Hepatocyte (in vitro differentiated cells): ENCODE measurements around the gene ALB.

Experiments
- EZH2 ChIP-seq: fragments of 200-600 bp; sonication (generic); IDR thresholded peaks from 2 replicates; pipeline ENCODE4 v1.6.1; 2016; ENCODE audit warnings: antibody characterized with exemption, mild to moderate bottlenecking, borderline replicate concordance
- EZH2phosphoT487 ChIP-seq: fragments of 200-600 bp; sonication (generic); IDR thresholded peaks from one replicate; pipeline ENCODE4 v1.6.1; 2018; ENCODE audit warnings: antibody characterized with exemption, mild to moderate bottlenecking, low read depth, moderate library complexity; ENCODE audit not compliant: unreplicated experiment, severe bottlenecking
- TF ChIP-seq, protein P1 (sequence below): fragments of 200-600 bp; sonication (generic); IDR thresholded peaks from 2 replicates; pipeline ENCODE4 v1.5.1; 2016; ENCODE audit warnings: antibody characterized with exemption, mild to moderate bottlenecking; ENCODE audit not compliant: poor library complexity

DNA sequence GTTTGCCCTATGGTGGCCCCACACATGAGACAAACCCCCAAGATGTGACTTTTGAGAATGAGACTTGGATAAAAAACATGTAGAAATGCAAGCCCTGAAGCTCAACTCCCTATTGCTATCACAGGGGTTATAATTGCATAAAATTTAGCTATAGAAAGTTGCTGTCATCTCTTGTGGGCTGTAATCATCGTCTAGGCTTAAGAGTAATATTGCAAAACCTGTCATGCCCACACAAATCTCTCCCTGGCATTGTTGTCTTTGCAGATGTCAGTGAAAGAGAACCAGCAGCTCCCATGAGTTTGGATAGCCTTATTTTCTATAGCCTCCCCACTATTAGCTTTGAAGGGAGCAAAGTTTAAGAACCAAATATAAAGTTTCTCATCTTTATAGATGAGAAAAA lies 14.6 kb downstream of the ALB start:
- TF ChIP-seq, protein P1, sequence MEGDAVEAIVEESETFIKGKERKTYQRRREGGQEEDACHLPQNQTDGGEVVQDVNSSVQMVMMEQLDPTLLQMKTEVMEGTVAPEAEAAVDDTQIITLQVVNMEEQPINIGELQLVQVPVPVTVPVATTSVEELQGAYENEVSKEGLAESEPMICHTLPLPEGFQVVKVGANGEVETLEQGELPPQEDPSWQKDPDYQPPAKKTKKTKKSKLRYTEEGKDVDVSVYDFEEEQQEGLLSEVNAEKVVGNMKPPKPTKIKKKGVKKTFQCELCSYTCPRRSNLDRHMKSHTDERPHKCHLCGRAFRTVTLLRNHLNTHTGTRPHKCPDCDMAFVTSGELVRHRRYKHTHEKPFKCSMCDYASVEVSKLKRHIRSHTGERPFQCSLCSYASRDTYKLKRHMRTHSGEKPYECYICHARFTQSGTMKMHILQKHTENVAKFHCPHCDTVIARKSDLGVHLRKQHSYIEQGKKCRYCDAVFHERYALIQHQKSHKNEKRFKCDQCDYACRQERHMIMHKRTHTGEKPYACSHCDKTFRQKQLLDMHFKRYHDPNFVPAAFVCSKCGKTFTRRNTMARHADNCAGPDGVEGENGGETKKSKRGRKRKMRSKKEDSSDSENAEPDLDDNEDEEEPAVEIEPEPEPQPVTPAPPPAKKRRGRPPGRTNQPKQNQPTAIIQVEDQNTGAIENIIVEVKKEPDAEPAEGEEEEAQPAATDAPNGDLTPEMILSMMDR, result no peak
- TF ChIP-seq EZH2phosphoT487, result no peak
- no peak for TF ChIP-seq EZH2
